ENCODE data around the gene PIP5K1B. TPM values are rescaled to one million over a fixed set of nuclear protein-coding genes. Genes with fewer than 3 reads are reported as not detected.

Gene PIP5K1B
- total RNA-seq, 2 donors from 2014 or later, result 3.9 to 7.1 TPM

- Histone ChIP-seq H3K27me3 (replicated peaks; ENCODE audit: insufficient read depth) (no peaks in the 10 kb centered on the region), H3K27ac (peak overlapping the region; percentile 48 to 64), H3K9me3 (no peaks in the 10 kb centered on the region), H3K4me3 (peak overlapping the region; percentile 80), H3K4me1 (ENCODE audit: control insufficient read depth in 1 of 2, low read depth in 2 of 2) (peaks cover 8 to 12% of the 10 kb centered on the region in 2 donors), H3K36me3 (no peaks in the 10 kb centered on the region)
- DNase-seq (ENCODE audit: low spot score) (no peak), ATAC-seq (ENCODE audit: insufficient number of reproducible peaks, low FRiP score, low read depth) (no peak)
- TF ChIP-seq, protein P1, sequence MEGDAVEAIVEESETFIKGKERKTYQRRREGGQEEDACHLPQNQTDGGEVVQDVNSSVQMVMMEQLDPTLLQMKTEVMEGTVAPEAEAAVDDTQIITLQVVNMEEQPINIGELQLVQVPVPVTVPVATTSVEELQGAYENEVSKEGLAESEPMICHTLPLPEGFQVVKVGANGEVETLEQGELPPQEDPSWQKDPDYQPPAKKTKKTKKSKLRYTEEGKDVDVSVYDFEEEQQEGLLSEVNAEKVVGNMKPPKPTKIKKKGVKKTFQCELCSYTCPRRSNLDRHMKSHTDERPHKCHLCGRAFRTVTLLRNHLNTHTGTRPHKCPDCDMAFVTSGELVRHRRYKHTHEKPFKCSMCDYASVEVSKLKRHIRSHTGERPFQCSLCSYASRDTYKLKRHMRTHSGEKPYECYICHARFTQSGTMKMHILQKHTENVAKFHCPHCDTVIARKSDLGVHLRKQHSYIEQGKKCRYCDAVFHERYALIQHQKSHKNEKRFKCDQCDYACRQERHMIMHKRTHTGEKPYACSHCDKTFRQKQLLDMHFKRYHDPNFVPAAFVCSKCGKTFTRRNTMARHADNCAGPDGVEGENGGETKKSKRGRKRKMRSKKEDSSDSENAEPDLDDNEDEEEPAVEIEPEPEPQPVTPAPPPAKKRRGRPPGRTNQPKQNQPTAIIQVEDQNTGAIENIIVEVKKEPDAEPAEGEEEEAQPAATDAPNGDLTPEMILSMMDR (IDR thresholded peaks at IDR 0.05), result no peak
Observed at GRCh38 chr9:69036309-69036708, 331.3 kb downstream of the PIP5K1B start.

- no peaks in the 10 kb centered on the region for H3K36me3 ChIP-seq
- ATAC-seq (ENCODE audit: insufficient number of reproducible peaks, low FRiP score, low read depth) (no peak), DNase-seq (ENCODE audit: low spot score) (no peak)
- peaks cover 8 to 12% of the 10 kb centered on the region in 2 donors for H3K4me1 ChIP-seq (ENCODE audit: control insufficient read depth in 1 of 2, low read depth in 2 of 2)
- H3K27me3 ChIP-seq (replicated peaks; ENCODE audit: insufficient read depth), result no peaks in the 10 kb centered on the region
- H3K27ac ChIP-seq, result peak overlapping the region; percentile 48 to 64
- peak overlapping the region; percentile 80 for H3K4me3 ChIP-seq
- H3K9me3 ChIP-seq, result no peaks in the 10 kb centered on the region
- TF ChIP-seq, protein P1 (IDR thresholded peaks at IDR 0.05), result no peak
Observed at GRCh38 chr9:69036799-69037198, 331.8 kb downstream of the PIP5K1B start.

DNA sequence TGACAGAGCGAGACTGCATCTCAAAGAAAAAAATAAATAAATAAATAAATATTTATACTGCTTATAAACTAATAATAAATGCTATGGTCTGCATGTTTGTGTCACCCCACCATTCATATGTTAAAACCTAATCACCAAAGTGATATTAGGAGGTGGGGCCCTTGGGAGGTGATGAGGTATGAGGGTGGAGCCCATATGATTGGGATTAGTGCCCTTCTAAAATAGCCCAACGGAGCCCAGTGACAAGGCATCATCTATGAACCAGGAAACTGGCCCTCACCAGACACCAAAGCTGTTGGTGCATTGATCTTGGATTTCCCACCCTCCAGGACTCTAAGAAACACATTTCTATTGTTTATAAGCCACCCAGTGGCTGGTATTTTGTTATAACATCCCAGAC is 335.6 kb downstream of the PIP5K1B start:
- TF ChIP-seq, protein P1 (IDR thresholded peaks at IDR 0.05), result no peak
- ATAC-seq (ENCODE audit: insufficient number of reproducible peaks, low FRiP score, low read depth) (no peak), DNase-seq (ENCODE audit: low spot score) (no peak)
- Histone ChIP-seq H3K36me3 (no peaks in the 10 kb centered on the region), H3K27me3 (replicated peaks; ENCODE audit: insufficient read depth) (no peaks in the 10 kb centered on the region), H3K27ac (no peak overlapping the region), H3K9me3 (no peaks in the 10 kb centered on the region), H3K4me1 (ENCODE audit: control insufficient read depth in 1 of 2, low read depth in 2 of 2) (peaks cover 5 to 7% of the 10 kb centered on the region in 2 donors), H3K4me3 (no peak overlapping the region)

DNA sequence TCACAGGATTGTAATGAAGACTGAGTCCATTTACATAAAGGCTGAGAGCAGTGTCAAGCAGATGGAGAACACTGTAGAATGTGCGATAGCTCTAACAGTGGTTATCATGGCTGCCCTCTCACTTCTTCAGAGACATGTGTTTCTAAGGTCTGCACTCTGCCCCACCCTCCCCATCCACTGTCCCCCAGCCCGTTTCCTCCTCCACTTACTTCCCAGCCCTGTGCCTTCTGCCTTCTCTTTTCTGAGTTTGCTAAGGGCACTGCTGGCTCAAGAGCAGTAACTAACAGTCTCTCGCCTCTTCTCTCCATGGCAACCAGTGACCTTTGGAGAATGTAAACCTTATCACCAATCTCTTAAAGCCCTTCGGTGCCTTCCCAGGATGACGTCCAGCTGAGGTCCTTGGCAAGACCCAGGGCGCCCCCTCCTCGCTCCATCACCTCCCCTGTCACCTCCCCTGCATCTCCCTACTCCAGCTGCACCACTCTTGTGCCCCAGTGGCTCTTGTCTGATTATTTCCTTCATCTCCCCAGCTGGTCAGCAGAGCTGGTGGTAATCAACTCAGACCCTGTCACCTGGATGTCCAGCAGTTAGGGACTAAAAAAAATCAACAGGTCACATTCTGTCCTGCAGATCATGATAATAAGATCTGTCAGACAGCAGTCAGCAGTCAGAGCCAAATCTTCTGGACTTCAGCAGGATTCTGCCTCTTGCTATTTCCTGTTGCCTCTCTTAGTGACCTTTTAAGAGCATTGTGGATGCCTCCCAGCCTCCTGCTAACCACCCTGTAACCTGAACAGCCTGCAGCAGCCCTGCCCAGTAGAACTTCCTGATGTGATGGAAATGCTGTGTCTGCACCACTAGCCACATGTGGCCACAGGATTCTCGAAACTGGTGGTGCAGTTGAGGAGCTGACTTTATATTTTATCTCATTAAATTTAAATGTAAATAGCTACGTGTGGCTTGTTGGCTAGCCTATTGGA is 339.5 kb downstream of the PIP5K1B start:
- H3K27ac ChIP-seq, result no peak overlapping the region
- no peaks in the 10 kb centered on the region for H3K27me3 ChIP-seq (replicated peaks; ENCODE audit: insufficient read depth)
- no peaks in the 10 kb centered on the region for H3K9me3 ChIP-seq
- H3K4me1 ChIP-seq (ENCODE audit: control insufficient read depth in 1 of 2, low read depth in 2 of 2), result peaks cover 14 to 17% of the 10 kb centered on the region in 2 donors
- TF ChIP-seq, protein P1 (IDR thresholded peaks at IDR 0.05), result no peak
- DNase-seq (ENCODE audit: low spot score) (no peak), ATAC-seq (ENCODE audit: insufficient number of reproducible peaks, low FRiP score, low read depth) (no peak)
- no peaks in the 10 kb centered on the region for H3K36me3 ChIP-seq
- no peak overlapping the region for H3K4me3 ChIP-seq

GRCh38 chr9:69045821-69046220 is 340.8 kb downstream of the PIP5K1B start:
- peaks cover 14 to 17% of the 10 kb centered on the region in 2 donors for H3K4me1 ChIP-seq (ENCODE audit: control insufficient read depth in 1 of 2, low read depth in 2 of 2)
- DNase-seq (ENCODE audit: low spot score) (no peak), ATAC-seq (ENCODE audit: insufficient number of reproducible peaks, low FRiP score, low read depth) (no peak)
- TF ChIP-seq, protein P1 (IDR thresholded peaks at IDR 0.05), result no peak
- H3K27ac ChIP-seq, result no peak overlapping the region
- H3K9me3 ChIP-seq, result no peaks in the 10 kb centered on the region
- H3K36me3 ChIP-seq, result no peaks in the 10 kb centered on the region
- H3K4me3 ChIP-seq, result no peak overlapping the region
- no peaks in the 10 kb centered on the region for H3K27me3 ChIP-seq (replicated peaks; ENCODE audit: insufficient read depth)
